RPMI7951 (cell line): ENCODE measurements around the gene PSMA6. TPM values are rescaled to one million over a fixed set of nuclear protein-coding genes. Genes with fewer than 3 reads are reported as not detected.
"Not testable (repeated sequence)": the region's sequence is repeated elsewhere in the genome, so short reads cannot be mapped to it uniquely, and the experiment has no call there.

Experiments used
- DNase-seq: peaks from one replicate; pipeline ENCODE4 v3.0.0-alpha.2; 2012; ENCODE audit warnings: low read depth
- total RNA-seq: library from RNA; depleted of rRNA; stranded (reverse); fragments of >200 nt; shearing (Covaris generic); gene quantifications from 2 replicates; pipeline ENCODE4 v1.2.3, GENCODE V29; 2014

The PSMA6 gene
- total RNA-seq, 1 experiment from 2014 or later = 371 TPM

DNA sequence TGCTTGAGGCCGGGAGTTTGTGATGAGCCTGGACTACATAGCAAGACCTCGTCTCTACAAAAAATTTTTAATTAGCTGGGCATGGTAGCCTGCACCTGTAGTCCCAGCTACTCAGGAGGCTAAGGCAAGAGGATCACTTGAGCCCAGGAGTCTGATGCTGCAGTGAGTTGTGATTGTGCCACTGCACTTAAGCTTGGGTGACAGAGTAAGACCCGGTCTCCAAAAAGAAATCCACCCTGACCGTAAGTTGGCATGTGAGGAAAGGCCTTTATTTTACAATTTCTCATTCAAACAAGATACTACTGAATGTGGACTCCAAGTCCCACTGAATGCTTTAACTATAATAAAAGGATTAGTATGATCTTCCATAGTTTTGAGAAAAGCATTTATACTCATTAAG lies 27.3 kb downstream of the PSMA6 start:
- no peak for DNase-seq

DNA sequence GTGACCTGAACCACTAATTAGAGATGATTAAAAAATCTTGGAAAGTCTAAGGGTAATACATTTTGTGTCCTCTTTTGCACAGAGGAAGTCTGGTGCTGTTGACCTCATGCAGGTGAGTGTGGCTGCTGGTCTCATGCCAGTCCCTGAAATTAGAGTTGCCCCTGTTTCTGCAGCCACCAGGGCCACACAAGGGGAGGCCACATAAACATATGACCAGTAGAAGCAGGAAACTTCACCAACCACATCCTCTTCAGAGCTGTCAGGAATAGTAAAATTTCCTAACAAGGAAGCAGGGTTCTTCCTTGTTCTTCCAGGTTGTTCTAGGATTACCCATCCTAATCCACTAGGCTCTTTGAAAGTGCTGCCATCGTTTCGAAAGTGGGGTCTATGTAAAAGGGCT lies 28.3 kb downstream of the PSMA6 start:
- no peak for DNase-seq

DNA sequence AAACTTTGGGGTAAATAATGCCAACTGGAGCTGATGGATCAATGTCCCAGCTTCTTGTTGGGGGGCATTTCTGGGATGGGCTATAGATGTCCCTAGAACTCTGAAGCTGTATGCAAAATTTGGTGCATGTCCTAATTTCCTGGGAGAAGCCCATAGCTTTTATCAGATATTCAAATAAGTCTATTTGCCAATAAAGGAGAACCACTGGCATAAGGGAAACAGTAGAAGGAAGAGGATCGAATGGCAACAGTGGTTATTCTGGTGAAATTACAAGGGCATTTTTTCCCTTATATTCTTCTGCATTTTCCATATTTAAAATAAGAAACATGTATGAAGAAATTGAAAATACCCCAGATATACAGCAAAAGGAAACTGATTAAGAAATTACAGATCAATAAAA lies 34.2 kb downstream of the PSMA6 start:
- DNase-seq = no peak

DNA sequence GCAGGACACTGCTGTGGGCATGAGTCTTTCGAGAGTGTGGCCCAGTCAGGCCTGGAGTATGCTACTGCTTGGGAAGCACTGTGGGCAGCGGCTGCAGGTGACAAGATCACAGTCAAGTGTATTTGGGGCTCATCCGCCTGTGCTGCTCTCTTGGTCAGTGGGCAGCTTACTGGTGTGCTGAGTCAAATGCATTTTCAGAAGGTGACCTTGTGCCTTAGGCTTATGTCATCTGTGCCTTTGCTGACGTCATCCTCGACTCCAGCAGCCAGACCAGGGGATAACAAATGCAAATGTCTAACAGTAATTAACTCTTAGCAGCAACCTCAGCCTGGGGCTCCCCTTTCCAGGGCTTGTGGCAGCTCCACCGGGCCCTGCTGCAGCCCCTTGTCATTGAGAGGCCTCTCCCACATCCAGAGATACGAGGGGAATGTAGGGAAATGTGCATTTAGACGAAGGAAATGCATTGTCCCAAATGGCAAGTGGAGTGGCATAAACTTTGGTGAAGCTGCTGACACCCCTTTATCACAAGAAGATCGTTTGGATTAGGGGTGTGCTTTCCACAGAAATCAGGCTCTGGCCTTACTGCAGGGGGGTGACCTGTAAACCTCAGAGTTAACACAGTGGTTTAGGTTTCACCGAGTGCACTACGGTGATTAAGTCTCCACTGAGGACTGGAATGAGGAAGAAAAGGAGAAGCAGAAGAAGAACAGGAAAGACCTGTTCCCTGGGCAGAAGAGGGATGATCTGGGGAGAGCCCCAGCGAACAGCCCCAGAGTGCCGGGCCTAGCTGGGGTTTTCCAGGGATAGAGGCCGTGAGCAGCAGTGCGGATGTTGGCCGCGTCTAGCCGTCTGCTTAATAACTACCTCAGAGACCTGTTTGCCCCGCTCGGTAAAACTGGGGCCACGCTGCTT lies 39.7 kb downstream of the PSMA6 start:
- DNase-seq = peak; percentile 7

DNA sequence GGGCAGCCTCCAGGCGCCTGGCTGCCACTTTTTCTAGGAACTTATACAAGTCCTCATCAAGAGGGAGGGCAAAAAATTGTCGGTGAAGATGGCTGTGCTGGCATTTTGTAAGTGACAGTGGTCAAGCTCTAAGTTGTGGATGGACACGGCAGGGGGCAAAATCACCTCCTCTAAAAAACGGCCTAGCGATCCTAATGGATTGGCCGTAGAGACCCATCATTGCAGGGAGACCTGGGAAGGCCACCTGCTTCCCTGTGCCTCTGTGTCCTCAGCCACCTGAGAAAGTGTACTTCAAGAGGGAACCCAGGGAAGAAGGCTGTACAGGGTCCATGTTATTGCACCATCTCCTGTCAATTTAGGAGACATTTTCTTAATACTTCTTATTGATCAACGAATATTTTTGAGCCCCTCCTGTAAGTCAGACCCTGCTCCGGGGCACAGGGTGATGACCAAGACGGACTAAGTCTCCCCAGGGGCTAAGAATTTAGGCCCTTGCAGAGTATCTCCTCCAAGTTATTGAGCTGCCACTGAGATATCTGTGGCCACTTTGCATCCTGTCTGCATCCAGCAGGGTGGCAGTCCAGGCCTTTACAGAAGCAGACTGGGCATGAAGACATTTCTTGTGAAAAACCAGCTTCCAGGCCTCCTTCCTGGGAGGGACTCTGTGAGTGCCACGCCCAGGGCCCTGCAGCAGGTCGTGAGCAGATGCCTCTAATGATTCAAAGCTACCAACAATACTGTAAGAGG lies 40.5 kb downstream of the PSMA6 start:
- peak; percentile 35 for DNase-seq

DNA sequence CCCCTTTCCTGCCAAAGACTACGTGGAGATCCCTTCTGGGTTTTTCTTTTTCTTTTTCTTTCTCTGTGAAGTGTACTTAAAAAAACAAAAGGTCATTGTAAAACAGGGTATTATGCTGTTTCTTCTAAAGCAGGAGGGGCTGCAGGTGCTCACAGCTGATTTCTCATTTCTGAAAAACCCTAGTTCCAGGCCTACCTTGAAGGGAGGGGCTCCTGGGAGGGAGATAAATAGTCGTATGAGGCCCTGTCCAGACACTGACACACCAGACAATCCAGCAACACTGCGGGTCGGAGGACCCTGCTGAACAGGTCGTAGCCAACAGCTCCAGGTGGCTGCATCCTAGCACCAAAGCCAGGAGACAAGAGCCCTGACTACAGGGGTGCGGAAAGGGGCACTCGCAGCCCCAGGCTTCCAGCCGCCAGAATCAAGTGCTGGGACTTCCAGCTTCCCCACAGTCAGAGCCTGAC lies 41.1 kb downstream of the PSMA6 start:
- no peak for DNase-seq

DNA sequence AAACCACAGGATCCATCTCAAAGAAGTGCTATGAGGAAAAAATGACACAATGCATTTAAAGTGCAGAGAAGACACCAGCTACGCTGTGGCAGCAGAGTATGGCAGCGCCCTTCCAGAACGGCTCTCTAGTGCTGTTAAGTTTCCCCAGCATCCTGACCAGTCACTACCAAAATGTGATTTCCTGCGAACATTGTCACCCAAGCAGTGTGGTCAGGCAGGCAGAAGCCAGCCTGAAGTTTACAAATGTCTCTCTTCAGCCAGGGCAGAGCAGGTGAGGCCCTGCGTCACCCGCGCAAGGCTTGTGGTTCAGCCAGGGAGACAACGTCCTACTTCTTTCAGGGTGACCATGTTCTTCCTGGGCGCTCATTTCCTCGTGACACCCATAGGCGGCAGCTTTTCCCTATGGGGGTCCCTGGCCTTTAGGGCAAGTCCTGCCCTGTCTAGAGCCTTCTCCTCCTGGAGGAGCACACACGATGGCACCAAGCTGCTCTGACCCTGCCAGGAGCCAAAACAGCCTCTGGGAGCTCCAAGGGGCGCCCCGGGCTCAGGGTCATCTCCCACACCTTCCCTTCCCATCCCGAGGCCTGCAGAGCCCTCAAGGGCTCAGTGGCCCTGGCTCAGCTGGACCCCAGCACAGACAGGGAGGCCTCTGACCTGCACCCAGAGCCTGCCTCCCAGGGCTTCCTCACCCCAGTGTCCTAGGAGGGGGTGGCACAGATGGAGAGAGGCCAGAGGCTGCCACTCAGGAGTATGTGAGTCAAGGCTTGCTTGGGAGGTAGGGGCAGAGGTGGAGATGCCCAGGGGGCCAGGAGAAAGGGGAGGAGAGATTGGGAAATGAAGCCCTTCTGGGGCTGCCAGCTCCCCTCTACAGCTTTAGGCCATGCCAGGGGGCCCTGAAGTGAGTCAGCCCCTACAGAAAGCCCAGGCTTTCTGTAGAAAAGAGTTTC lies 41.9 kb downstream of the PSMA6 start:
- no peak for DNase-seq

DNA sequence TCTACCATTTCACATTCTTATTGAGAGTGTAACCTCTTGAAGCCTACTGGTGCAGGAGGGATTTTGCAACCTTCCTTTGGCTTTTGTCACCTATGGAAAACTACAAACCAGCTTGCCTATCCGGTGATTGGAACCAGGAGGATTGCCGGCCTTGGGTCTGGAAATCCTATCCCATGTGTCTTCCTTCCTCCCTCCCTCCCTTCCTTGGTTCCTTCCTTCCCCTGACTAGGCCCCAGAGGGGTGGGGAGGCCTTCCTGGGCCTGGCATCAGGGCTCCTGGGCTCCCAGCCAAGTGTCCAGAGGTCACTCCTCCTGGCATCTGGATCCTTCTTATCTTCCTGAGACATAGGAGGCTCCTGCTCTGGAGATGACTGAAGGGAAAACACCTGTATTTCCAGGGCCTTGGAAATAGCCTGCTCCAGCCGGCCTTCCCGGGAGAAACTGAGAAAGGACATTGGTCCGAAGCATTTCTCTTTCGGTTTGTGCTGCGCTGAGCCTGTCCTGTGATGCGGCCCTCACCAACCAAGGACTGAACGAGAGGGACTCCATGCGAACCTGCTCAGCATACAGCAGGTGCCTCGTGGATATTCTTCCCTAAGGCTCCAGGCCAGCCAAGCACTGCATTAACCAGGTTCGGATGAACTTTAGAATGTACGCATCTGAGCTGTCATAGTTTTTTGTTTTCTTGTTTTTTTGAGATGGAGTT lies 43.4 kb downstream of the PSMA6 start:
- peak; percentile 58 for DNase-seq

DNA sequence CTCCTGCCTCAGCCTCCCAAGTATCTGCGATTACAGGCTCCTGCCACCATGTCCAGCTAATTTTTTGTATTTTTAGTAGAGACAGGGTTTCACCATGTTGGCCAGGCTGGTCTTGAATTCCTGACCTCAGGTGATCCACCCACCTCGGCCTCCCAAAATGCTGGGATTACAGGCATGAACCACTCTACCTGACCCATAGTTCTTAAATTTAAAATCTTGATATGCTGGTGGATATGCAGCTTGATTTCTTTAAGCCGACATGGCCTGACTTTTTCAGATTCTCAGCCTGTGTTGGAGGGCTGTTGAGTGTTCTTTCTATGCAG lies 44.0 kb downstream of the PSMA6 start:
- DNase-seq = not testable (repeated sequence)

DNA sequence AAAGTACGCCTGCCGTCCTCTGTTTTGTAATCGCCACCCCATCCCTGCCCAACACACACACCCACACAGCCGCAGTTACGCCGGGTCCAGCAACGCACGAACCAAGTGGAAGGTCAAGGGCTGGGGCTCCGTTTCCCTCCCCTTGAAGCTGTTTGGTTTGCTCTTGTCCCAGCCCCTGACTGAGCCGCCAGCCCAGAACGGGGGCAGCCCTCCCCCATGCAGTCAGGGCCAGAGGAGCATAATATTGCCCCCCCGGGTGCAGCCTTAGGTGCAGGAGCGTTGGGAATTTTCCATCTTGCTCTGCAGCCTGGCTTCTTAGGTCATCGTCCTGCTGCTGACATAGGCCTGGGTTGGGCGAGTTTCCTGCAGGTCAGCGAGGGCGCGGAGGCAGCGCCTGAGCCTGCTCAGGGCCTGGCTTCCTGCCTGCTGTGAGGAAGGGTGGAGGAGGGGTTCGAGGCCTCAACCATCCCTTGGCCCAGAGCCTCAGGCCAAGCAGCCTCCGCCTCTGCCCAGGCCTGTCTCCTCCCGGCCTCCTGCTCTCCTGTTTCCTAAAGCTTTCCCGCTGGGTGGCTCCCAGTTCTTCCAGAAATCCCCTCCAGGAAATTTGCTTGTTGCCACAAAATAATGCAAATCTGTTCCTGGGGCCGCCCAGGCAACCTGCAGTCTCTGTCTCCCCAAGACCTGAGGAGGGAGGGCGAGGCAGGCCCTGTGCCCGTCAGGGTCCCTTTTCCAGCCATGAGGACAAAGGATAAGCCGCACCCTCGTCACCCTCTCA lies 44.5 kb downstream of the PSMA6 start:
- DNase-seq = peak; percentile 58

DNA sequence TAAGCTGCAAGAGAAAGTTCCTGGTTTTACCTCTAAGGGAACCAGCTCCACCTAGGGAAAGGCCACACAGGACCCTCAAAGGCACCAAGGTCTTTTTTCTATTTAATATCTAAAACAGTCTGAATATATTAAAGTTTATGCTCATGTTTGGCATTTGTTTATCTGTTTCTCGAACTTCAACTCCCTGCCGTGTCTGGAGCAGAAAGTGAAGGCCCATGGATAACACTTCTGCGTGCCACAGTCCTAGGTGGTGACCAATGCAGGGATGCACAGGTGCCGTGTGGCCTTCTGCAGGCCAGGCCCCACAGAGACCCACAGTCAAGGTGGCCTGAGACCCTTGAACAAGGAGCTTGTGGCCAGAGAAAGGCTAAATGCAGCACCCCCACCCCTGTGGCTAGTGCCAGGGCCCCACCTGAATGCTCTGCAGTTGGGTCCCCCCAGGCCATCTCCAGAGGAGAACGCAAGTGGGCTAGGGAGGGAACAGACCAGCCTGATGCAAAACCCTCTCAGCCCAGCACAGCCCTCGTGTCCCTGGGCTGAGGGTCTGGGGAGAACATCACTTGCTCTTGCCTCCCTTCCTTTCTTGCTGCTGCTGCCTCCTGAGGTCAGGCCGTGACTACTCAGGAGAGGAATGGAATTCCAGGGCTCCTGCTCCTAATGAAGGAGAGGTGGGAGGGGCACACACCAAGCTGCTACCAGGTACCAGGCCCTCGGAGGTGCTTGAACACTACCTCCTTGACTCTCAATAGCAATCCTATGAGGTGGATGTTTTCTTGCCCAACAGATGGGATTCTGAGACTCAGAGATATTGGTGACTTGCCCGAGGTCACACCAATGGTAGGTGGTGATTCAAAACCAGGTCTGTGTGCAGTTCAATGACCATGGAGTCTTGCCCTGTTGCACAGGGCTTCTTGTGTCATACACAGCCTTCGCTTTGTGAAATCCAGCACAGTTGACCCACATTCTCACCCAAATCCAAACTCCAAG lies 45.4 kb downstream of the PSMA6 start:
- no peak for DNase-seq

DNA sequence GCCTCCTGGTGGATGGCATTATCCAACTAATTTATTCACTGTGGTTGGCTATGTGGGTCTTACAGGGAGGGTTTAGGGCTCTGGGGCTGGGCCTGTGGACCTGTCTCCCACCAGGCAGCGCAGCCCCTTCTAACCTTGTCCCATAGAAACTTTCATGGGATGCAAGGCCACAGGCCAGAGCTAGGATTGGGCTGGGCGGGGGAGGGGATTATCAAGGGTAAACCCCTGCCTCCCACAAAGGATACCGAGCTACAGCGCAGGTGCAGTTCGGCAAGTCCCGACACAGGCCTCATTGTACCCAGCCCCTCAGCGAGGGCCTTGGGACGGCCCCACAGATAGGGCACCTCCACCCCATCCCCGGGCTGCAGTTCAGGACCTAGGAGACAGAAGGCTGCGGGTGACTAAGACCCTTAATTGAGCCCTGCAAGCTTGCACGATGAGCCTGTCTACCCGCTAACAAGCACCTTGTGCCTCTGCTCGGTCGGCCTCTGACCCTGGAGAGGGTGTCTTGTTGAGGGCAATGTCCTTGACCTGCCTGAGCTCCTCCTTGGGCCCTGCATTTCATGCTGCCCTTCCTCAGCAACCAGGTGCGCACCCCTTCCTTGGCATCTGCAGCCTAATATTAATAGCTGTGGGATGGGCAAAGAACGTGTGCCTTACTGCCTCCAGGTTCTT lies 46.7 kb downstream of the PSMA6 start:
- DNase-seq = no peak

DNA sequence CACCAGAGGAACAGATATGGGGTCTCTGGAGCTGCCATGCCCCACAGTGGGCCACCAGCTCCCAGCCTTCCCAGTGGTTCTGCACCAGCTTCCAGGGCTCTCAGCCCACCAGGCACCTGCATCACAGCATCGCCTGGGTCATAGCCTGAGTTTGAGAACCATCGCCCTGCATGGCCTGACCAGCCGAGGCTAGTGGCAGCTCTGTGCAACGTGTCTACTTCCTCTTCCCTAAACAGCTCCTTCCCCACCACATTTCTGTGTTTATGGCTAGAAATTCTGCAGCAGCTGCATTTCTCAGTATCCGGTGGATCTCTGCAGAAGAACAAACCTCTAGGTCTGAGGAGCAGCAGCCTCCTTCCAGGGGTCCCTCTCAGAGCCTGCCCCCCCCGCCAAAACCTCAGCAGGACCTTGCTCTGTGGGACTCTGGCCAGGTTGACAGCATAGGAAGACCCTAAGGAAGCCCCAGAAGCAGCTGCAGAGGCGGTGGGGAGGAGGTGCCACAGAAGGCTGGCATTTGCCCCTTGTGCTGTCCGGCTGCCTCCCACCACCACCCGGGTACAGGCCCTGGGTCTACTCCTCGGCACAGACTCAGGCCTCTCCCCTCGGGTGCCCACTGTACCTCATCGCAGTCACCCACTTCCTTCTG lies 47.7 kb downstream of the PSMA6 start:
- no peak for DNase-seq

DNA sequence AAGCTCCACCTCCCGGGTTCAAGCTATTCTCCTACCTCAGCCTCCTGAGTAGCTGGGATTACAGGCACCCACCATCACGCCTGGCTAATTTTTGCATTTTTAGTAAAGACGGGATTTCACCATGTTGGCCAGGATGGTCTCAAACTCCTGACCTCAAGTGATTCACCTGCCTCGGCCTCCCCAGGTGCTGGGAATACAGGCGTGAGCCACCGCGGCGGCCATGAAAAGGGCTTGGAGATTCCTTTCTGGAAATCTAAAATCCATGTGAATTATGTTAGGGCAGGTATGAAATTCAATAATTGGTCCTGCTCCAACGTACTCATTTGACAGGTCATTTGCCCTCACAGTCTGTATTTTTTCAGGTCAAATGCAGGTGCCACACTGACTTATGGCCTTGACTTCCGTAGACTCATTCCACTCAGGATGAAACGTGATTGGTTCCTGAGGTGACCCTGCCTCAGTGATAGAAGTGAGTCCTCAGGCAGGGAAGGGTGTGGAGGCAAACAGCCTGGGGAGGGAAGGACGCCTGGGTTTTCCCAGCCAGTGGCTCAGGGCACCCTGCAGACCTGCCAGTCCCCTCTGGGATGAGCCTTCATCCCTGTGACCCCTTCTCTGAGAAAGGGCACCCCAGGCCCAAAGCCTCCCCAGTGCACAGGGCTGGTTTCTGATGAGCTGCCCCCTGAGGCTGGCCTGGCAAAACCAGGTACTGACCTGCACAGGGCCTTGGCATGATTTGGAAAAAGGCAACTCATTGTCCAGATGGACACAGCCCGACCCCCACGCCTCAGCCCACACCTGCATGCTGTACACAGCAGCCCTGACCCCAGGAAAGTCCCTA lies 48.7 kb downstream of the PSMA6 start:
- no peak for DNase-seq

DNA sequence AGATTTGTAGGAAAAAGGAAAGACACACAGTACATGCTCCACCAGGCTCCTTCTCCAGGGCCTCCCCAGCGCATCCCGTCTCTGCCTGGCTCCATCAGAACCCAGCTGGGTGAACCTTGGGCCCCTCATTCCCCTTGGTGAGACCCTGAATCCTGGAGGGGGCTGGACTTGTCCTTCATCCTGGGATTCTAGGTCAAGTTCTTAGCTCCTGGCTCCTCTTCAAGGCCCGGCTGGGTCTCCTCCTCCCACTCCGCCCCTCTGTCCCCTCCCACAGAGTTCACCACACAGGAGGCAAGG lies 49.2 kb downstream of the PSMA6 start:
- DNase-seq = no peak

DNA sequence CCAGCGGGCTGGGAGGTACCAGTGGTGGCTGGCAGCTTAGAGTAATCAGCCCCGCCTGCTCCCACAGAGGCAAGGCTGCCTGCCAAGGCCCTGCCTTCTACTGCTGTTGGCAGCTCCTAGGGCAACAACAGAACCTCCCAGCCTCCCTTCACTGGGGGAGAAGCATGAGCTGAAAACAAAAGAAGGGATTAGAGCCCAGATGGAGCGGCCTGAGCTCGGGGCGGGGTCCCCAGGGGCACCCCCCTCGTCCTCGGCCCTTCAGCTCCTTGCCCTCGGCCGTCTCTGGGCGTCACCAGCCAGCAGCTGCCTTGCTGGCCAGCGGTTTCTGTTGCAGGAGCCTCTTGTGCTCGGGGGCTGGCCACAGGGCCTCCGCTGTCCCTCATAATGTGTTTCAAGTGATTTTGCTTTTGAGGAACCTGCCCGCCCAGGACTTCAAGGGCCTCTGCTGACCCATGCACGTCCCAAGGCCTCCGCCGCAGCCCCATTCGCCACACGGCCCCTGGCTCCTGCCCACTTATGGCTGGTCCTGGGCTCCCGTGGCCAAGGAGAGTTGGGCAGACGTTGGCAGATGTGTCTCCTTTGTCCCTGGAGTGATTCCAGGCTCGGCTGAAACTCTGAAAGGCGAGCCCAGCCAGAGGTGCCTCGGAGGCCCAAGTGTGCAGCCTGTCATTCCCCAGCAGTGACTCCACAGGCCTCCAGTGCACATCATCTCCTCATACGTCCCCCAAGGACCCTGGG lies 49.7 kb downstream of the PSMA6 start:
- DNase-seq = peak; percentile 93
